GM19463 (cell line): Measurements from ENCODE around the gene CHTF8.

Experiments used
- ATAC-seq: cut with Tn5 transposase; IDR thresholded peaks from one replicate; pipeline ENCODE4 v1.9.1; 2021; ENCODE audit warnings: mild to moderate bottlenecking, moderate library complexity; ENCODE audit not compliant: unreplicated experiment

The CHTF8 gene

GRCh38 chr16:69088684-69089083 is 43.7 kb downstream of the CHTF8 start:
- ATAC-seq, result no peak

DNA sequence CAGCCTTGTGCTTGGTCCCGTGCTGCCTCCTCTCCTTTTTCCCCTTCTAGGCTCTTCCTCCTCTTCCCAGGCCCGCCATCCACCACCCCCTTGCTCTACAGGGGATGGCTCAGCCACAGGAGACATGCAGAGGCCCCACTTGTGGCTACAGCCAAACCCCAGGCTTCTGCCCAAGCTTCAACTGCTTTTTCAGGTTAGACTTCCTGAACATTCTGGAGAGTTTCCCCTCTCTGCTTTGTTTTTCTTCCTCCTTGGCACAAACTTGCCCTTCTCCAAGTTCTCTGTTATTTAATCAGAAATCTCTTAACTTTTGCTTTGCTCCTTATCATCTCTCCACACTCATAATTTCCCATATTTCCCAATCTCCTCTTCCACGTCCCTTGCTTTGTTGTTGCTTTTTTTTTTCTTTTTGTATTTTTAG is 45.2 kb downstream of the CHTF8 start:
- no peak for ATAC-seq

DNA sequence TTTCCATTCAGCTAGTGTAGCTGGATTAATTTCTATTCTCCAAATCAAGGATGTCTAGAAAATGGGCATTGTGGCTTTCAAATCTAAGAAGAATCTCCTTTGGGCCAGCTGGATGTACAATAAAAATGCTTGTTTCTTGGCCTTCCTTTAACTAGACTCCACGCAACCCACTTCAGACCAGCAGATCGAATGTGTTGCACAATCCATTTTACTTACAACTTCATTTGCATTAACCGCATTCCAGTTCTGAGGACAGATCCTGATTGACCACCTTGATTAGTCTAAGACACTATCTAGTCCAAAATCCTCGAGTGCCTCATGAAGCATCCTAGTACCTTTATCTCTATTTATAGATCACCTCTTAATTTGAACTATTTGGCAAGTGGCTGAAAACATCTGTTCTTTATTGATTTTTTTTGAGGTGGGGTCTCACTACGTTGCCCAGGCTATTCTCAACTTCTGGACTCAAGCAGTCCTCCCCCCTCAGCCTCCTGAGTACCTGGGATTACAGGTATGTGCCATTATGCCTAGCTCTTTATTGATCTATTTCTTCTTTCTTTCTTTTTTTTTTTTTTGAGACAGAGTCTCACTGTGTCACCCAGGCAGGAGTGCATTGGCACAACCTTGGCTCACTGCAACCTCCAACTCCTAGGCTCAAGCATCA is 47.2 kb downstream of the CHTF8 start:
- no peak for ATAC-seq

DNA sequence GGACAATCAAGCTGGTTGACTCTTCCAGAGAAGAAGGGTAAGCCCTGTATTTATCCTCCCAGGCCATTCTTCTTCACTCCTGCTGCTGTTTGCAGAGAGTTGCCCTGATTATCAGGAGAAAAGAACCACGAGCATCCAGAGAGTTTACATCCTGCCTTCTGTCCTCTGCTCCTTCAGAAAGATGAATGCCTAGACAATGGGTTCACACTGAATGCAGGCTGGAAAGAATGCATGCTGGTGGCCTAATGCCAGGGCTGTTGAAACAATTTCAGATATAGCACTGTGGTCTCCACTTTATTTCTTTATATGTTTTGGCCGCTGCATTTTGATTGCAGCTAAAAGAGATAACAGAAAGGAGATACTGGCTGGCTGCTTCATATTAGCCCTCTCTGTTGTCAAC is 48.1 kb downstream of the CHTF8 start:
- ATAC-seq, result no peak

GRCh38 chr16:69083306-69083941 is 49.0 kb downstream of the CHTF8 start:
- ATAC-seq, result no peak

GRCh38 chr16:69079697-69080096 is 52.7 kb downstream of the CHTF8 start:
- no peak for ATAC-seq

- ATAC-seq, result no peak
Observed at GRCh38 chr16:69078073-69078472, 54.3 kb downstream of the CHTF8 start.

GRCh38 chr16:69077251-69077650 is 55.1 kb downstream of the CHTF8 start:
- no peak for ATAC-seq

DNA sequence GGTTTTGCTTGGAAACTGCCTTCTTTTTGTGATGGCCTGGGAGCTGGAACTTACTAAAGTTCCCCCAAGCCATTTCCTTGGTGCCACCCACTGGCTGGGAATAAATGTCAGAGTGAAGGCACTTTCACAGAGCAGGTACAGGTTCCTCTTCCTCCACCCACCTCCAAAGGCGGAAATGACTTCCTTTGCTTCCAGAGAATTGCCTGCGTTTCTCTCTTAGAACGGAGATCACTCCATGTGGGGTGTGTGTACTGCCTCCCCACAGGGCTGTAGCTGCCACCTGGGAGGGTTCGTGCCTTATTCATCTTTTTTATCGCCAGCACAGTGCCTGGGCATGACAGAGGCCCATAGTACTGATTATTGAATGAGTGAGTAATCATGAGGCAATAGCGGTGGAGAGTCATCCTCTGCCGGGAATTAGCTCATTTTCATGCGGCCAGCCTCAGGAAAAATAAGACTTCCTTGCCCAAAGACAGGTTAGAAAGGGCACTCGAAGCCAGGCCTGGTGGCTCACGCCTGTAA is 59.1 kb downstream of the CHTF8 start:
- no peak for ATAC-seq

DNA sequence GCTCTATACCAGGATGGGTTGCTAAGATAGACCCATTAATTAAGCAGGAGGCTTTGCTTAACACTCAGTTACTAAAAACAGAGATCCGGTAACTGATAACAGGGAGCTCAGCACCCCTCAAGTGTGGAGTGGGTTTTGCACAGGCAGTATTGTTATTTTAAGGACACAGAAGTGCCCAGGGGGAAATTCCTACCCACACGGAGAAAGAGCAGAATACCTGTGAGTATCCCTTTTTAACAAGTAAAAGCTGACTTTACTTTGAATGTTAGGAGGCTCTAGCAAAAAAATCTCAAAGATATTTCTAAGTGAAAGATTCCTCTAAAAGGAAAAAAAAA is 59.8 kb downstream of the CHTF8 start:
- ATAC-seq, result no peak

DNA sequence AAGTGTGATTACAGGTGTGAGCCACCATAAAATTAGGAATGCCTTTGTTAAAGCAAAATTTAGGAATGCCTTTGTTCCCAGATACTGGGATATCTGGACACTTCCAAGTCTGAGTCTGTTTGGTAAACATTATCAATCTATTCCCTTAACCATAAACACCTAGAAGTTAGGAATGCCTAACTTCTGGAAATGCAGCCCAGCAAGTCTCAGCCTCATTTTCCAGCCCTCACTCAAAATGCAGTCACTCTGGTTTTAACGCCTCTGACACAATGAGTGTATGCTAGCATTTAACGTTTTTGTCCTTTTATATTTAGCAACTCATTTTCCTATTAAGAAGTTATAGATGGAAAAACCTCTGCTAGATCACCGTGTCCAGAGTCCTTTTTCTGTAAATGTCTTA is 61.4 kb downstream of the CHTF8 start:
- no peak for ATAC-seq

DNA sequence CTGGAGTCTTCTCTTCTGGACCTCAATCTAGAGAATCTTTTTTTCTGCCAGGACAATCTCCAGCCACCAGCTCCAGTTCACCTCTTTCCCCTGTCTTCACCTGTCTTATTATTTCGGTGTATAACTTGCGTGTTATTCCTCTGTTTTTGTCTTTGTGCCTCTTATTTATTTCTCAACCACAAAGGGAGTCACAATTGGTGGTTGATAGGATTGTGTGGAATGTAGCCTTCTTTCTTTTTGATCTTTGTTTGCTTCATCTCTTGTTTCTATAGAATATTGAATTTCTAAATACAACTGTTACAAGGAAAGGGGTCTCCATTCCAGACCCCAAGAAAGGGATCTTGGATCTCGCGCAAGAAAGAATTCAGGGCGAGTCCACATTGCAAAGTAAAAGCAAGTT is 62.9 kb downstream of the CHTF8 start:
- no peak for ATAC-seq
